GM21526 (cell line): Measurements from ENCODE around the gene BEGAIN.

Source experiments
- ATAC-seq: cut with Tn5 transposase; IDR thresholded peaks from one replicate; pipeline ENCODE4 v1.9.1; 2021; ENCODE audit warnings: moderate library complexity; ENCODE audit not compliant: unreplicated experiment, low FRiP score

BEGAIN gene

GRCh38 chr14:100587086-100587762, at the start of gene BEGAIN:
Gene BEGAIN (minus strand): TSS chr14:100587417. CDS start chr14:100587290, 127 bp downstream.
- no peak for ATAC-seq

GRCh38 chr14:100636559-100636958, 49.3 kb upstream of the BEGAIN start:
- no peak for ATAC-seq

GRCh38 chr14:100634026-100634425, 46.8 kb upstream of the BEGAIN start:
- no peak for ATAC-seq

GRCh38 chr14:100633406-100633805, 46.2 kb upstream of the BEGAIN start:
- no peak for ATAC-seq

GRCh38 chr14:100629696-100630095, 42.5 kb upstream of the BEGAIN start:
- ATAC-seq = no peak

- no peak for ATAC-seq
Measured at GRCh38 chr14:100629098-100629497, 41.9 kb upstream of the BEGAIN start.

GRCh38 chr14:100628225-100628624, 41.0 kb upstream of the BEGAIN start:
- no peak for ATAC-seq

GRCh38 chr14:100626614-100627013, 39.4 kb upstream of the BEGAIN start:
- ATAC-seq = no peak

- ATAC-seq = no peak
Measured at GRCh38 chr14:100623961-100624360, 36.7 kb upstream of the BEGAIN start.

- no peak for ATAC-seq
Measured at GRCh38 chr14:100623557-100623956, 36.3 kb upstream of the BEGAIN start.

- ATAC-seq = no peak
Measured at GRCh38 chr14:100622708-100623485, 35.7 kb upstream of the BEGAIN start.

- ATAC-seq = no peak
Measured at GRCh38 chr14:100622224-100622623, 35.0 kb upstream of the BEGAIN start.

- ATAC-seq = no peak
Measured at GRCh38 chr14:100621806-100622205, 34.6 kb upstream of the BEGAIN start.

- ATAC-seq = no peak
Measured at GRCh38 chr14:100620255-100621100, 33.3 kb upstream of the BEGAIN start.

- ATAC-seq = no peak
Measured at GRCh38 chr14:100619396-100620254, 32.4 kb upstream of the BEGAIN start.

GRCh38 chr14:100618763-100619320, 31.6 kb upstream of the BEGAIN start:
- no peak for ATAC-seq

- ATAC-seq = no peak
Measured at GRCh38 chr14:100618318-100618693, 31.1 kb upstream of the BEGAIN start.

GRCh38 chr14:100617410-100618317, 30.4 kb upstream of the BEGAIN start:
- ATAC-seq = no peak

- no peak for ATAC-seq
Measured at GRCh38 chr14:100616854-100617409, 29.7 kb upstream of the BEGAIN start.
